Activated CD8-positive, alpha-beta T cell treated with anti-CD3 and anti-CD28 coated beads for 36 hours (primary cell): ENCODE results near the gene TCAIM. TPM values are rescaled to one million over a fixed set of nuclear protein-coding genes. Genes with fewer than 3 reads are reported as not detected.

Experiments
- ATAC-seq: fragments of 200-7000 bp; cut with Tn5 transposase; one replicate; pipeline ENCODE4 v1.10.0; 2021; ENCODE audit warnings: mild to moderate bottlenecking, moderate library complexity
- CTCF ChIA-PET: fragments of 350-600 bp; sonication (Branson Sonifier 250); formaldehyde crosslinking; loops from one replicate; lab custom pipeline; 2021; ENCODE audit warnings: antibody characterized with exemption; lab: Charles Lee
- POLR2A ChIA-PET: fragments of 350-600 bp; sonication (Branson Sonifier 250); formaldehyde crosslinking; loops from one replicate; lab custom pipeline; 2021; ENCODE audit warnings: antibody characterized with exemption; lab: Charles Lee
- DNase-seq: peaks from one replicate; pipeline ENCODE4 v3.0.0-alpha.2; 2020
- H3K27ac Mint-ChIP-seq: one replicate; pipeline ENCODE4 v1.8.0; 2021; ENCODE audit warnings: mild to moderate bottlenecking, mixed read lengths
- H3K27me3 Mint-ChIP-seq: one replicate; pipeline ENCODE4 v1.8.0; 2021; ENCODE audit warnings: mixed read lengths
- H3K36me3 Mint-ChIP-seq: one replicate; pipeline ENCODE4 v1.8.0; 2021; ENCODE audit warnings: low read depth, mixed read lengths
- H3K4me1 Mint-ChIP-seq: one replicate; pipeline ENCODE4 v1.8.0; 2021; ENCODE audit warnings: low read depth, mixed read lengths
- H3K4me3 Mint-ChIP-seq: one replicate; pipeline ENCODE4 v1.8.0; 2021; ENCODE audit warnings: mild to moderate bottlenecking, moderate library complexity, mixed read lengths
- H3K9me3 Mint-ChIP-seq: one replicate; pipeline ENCODE4 v1.8.0; 2021; ENCODE audit warnings: mixed read lengths
- intact Hi-C: fragments of 100-400 bp; cut with micrococcal nuclease; formaldehyde crosslinking; loops from one replicate; pipeline ENCODE4 v1.10.0; 2022
- total RNA-seq, 2 experiments: library from RNA; stranded (reverse); gene quantifications; one replicate each; pipeline ENCODE4 v1.2.3, GENCODE V29; 2021
- TF ChIP-seq, protein P1 (sequence below): fragments of 200-600 bp; IDR thresholded peaks from one replicate; pipeline ENCODE4 v1.8.0; 2022; ENCODE audit warnings: antibody characterized with exemption, mild to moderate bottlenecking

TCAIM gene
- total RNA-seq, 2 experiments from 2014 or later: 14.3 to 15.1 TPM

DNA sequence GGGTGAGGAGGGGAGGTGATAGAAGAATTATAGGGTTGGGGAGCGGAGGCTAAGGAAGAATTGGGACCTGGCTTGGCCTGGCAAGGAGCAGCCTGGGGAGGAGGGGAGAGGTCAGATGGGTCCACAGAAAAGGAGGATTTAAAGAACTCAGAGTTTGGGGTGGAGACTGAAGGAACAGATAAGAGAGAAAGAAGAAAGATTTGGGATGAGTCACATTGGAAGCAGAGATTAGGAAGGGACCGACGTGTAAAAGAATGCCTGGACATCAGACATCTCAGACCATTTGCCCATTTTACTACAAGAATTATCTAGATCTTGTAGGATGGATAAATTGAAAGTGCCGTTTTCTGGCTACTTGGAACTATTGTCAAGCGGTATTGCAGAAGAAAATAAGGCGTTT lies 10.4 kb downstream of the TCAIM start:
- no peak for DNase-seq
- Mint-ChIP-seq H3K4me1 (no peaks in the 10 kb centered on the region), H3K27ac (no peak overlapping the region), H3K9me3 (no peaks in the 10 kb centered on the region), H3K4me3 (no peak overlapping the region), H3K27me3 (no peaks in the 10 kb centered on the region), H3K36me3 (peaks cover 9% of the 10 kb centered on the region)
- ATAC-seq: no peak
- intact Hi-C loops: no loop called here
- TF ChIP-seq, protein P1, sequence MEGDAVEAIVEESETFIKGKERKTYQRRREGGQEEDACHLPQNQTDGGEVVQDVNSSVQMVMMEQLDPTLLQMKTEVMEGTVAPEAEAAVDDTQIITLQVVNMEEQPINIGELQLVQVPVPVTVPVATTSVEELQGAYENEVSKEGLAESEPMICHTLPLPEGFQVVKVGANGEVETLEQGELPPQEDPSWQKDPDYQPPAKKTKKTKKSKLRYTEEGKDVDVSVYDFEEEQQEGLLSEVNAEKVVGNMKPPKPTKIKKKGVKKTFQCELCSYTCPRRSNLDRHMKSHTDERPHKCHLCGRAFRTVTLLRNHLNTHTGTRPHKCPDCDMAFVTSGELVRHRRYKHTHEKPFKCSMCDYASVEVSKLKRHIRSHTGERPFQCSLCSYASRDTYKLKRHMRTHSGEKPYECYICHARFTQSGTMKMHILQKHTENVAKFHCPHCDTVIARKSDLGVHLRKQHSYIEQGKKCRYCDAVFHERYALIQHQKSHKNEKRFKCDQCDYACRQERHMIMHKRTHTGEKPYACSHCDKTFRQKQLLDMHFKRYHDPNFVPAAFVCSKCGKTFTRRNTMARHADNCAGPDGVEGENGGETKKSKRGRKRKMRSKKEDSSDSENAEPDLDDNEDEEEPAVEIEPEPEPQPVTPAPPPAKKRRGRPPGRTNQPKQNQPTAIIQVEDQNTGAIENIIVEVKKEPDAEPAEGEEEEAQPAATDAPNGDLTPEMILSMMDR: no peak
- ChIA-PET POLR2A (no interaction called here), CTCF (no interaction called here)

DNA sequence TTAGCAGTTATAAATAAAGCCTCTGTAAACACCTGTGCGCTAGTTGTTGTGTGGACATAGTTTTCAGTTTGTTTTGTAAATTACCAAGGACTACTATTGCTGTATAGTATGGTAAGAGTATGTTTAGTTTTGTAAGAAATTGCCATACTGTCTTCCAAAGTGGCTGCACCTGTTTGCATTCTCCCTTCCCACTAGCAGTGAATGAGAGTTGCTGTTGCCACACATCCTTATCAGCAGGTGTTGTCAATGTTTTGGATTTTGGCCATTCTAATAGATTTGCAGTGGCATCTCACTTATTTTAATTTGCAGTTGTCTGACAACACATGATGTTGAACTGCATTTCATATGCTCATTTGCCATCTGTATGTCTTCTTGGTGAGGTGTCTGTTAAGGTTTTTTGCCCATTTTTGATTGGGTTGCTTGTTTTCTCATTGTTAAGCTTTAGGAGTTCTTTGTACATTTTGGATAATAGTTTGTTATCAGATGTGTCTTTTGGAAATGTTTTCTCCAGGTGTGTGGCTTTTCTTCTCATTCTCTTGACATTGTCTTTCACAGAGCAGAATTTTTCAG lies 14.9 kb downstream of the TCAIM start:
- Mint-ChIP-seq H3K9me3 (no peaks in the 10 kb centered on the region), H3K4me1 (no peaks in the 10 kb centered on the region), H3K27ac (no peak overlapping the region), H3K27me3 (no peaks in the 10 kb centered on the region), H3K4me3 (no peak overlapping the region), H3K36me3 (peaks cover 9% of the 10 kb centered on the region)
- intact Hi-C loops: no loop called here
- ChIA-PET CTCF (no interaction called here), POLR2A (no interaction called here)
- no peak for ATAC-seq
- TF ChIP-seq, protein P1: no peak
- DNase-seq: no peak

DNA sequence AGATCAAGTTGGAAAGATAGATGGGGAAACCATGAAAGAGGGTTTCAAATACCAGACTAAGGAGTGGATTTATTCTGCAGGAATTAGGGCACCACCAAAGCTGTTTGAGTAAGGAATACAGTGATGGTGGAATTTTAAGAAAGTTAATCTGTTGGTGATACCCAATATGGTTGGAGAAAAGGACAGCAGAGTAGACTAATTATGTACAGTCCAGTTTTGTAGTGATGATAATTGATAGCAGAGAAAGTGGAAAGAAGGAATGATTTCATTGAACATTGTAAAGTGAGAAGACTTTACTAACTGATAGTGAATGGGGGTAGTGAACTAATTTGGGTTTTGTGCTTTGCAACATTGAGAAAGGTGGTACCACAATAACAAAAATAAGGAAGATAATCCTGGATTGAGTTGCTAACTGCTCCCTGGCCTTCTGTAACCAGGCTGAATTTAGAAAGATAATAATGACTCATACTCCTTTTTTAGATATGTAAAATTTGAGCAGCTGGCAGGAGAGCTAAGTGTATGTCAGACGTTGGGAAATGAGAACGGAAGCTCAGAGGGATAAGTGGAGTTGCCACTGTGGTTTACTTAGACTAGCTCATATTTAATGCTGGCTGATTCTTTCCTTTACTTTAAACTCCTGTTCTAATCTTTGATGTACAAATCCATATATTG lies 16.9 kb downstream of the TCAIM start:
- intact Hi-C loops: no loop called here
- Mint-ChIP-seq H3K4me3 (no peak overlapping the region), H3K4me1 (no peaks in the 10 kb centered on the region), H3K36me3 (peaks cover 9% of the 10 kb centered on the region), H3K9me3 (no peaks in the 10 kb centered on the region), H3K27ac (no peak overlapping the region), H3K27me3 (no peaks in the 10 kb centered on the region)
- CTCF ChIA-PET: no interaction called here
- TF ChIP-seq, protein P1: no peak
- DNase-seq: no peak
- POLR2A ChIA-PET: interaction anchor here (0.6 kb wide), 1 partner anchor 25 kb away, joined by 3 read pairs; no protein-coding TSS in a partner anchor
- no peak for ATAC-seq

DNA sequence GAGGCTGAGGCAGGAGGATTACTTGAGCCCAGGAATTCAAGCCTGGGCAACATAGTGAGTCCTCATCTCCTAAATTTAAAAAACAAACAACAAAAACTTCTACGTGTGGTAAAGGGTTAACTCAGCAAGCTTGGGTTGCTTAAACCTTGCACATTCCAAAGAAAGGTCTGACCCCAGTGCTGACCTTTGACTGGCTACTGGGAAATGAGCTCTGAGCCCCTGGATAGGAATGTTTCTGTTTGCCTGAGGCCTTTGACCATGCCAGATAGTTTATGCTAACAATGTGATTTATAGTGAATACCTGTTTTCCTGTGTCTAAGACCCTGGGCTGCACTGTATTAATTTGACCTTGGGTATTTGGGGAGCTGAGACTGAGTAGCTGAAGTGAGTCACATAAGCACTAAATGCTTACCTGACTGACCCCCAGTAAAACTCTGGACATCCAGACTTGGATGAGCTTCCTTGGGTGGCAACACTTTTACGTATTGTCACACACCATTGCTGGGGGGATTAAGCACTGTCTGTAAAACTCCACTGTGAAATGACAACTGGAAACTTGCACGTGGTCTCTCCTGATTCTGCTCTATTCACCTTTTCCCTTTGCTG lies 20.7 kb downstream of the TCAIM start:
- Mint-ChIP-seq H3K9me3 (no peaks in the 10 kb centered on the region), H3K27me3 (no peaks in the 10 kb centered on the region), H3K36me3 (no peaks in the 10 kb centered on the region), H3K4me3 (no peak overlapping the region), H3K4me1 (no peaks in the 10 kb centered on the region), H3K27ac (no peak overlapping the region)
- ATAC-seq: no peak
- TF ChIP-seq, protein P1: no peak
- CTCF ChIA-PET: no interaction called here
- POLR2A ChIA-PET: no interaction called here
- intact Hi-C loops: no loop called here
- no peak for DNase-seq

DNA sequence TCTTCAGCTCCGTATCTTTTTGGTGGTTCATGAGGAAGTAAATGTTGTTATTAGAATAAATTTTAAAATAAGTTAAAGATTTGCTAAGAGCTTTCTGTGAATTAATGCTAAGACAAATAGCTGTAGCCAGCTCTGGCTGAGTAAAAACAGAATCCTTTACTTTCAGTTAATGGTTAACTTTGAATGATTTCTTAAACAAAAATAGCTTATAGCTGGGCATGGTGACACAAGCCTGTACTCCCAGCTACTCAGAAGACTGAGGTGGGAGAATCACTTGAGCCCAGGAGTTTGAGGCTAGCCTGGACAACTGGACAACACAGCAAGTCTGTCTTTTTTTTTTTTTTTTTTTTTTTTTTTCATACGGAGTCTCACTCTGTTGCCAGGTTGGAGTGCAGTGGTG lies 25.0 kb downstream of the TCAIM start:
- ATAC-seq: no peak
- CTCF ChIA-PET: no interaction called here
- H3K9me3 Mint-ChIP-seq: no peaks in the 10 kb centered on the region
- no peak for DNase-seq
- H3K27ac Mint-ChIP-seq: no peak overlapping the region
- H3K4me1 Mint-ChIP-seq: no peaks in the 10 kb centered on the region
- TF ChIP-seq, protein P1: no peak
- H3K4me3 Mint-ChIP-seq: no peak overlapping the region
- H3K27me3 Mint-ChIP-seq: no peaks in the 10 kb centered on the region
- POLR2A ChIA-PET: no interaction called here
- intact Hi-C loops: no loop called here
- H3K36me3 Mint-ChIP-seq: peaks cover 6% of the 10 kb centered on the region
